Measurements from ENCODE around the gene CDH4.

CDH4 gene

DNA sequence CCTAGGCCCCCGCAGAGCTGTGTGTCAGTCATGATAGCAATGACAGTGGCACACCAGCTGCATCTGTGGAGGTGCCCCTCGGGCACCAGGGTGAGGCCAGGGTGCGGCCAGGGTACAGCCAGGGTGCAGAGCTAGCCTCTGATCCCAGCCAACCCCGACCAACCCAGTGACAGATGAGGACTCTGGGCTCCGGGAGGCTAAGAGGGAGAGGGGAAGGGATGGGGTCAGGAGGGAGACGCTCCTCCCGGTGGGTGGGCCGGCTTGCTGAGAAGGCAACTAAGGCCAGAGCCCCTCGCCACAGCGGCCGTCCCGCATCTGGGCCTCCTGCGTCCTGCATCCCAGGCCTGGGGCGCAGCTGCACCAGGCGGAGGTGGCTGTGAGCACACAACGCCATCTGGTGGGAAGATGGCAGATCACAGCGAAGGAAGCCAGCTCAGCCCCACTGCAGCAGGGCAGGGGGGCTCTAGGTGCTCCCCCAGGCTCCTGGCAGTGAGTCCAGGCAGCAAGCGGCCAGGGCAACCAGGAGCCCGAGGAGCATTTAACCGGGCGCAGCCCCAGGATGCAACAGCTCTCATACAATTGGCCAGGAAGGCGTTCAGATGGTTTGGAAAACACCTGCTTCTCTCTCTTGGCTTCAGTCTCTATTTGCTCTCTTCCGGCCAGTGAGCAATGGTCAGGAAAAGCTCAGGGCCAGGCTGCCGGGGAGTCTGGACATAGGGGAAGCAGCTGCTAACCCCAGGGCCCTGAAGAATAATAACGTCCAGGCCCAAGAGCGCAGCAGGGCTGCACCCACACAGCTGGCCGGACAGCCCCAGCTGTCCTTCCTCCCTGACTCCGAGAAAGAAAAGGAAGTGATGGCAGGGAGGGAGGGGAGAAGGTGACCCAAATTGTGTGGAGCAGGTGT lies 644.2 kb downstream of the CDH4 start:
- FAIRE-seq, result no peak

DNA sequence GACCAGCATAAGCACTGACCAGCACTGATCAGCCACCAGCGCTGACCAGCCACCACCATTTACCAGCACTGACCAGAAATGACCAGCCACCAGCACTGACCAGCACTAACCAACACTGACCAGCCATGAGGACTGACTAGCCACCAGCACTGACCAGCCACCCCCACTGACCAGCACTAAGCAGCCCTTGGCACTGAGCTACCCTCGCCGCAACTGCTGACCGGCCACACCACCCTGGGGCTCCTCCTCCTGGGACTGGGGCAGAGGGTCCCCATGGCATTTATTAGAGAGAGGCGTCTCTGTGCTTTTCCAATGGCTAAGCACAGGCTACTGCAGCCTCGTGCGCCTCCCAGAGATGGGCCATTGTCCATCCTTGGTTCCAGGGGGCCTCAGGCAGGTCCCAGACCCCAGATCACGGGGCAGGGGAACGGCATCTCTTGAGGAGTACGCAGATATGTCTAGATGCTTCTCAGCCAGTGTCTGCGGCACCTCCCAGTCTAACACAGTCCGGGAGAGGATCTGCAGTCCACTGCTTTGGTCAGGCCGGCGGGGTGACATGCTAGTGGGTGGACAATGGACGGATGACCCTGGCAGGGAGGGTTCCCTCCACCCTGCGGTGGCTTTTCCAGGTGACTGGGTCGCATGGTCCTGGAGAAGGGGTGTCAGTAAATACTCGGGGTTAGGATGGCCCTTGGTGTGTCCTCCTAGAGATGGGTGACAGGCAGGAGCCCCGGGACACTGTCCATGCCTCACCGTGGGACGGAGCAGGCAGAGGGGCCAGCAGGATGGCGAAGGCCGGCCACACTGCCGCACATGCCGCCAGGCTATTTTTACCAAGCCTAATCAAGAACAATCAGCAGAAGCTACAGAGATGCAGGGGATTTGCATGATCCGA lies 645.6 kb downstream of the CDH4 start:
- no peak for FAIRE-seq

GRCh38 chr20:61898405-61898804 lies 646.3 kb downstream of the CDH4 start:
- no peak for FAIRE-seq

GRCh38 chr20:61900011-61900944 lies 648.2 kb downstream of the CDH4 start:
- no peak for FAIRE-seq

DNA sequence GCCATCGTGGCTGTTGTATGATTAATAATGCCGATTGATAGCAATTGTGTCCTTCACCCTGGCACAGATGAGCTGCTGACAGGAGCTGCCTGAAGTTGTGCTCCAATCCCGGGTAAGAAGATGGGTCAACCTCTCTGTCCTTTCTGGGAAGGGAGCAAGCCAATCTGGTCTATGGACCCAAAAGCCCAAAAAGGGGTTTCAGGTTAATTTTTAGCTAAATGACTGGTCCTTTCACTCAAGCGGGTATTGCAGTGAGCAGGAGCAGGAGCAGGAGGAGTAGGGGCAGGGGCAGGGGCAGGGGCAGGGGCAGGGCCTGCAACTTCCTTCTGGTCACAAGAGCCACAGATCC lies 648.9 kb downstream of the CDH4 start:
- no peak for FAIRE-seq

- no peak for FAIRE-seq
These were observed 649.5 kb downstream of the CDH4 start for GRCh38 chr20:61901392-61902220.

DNA sequence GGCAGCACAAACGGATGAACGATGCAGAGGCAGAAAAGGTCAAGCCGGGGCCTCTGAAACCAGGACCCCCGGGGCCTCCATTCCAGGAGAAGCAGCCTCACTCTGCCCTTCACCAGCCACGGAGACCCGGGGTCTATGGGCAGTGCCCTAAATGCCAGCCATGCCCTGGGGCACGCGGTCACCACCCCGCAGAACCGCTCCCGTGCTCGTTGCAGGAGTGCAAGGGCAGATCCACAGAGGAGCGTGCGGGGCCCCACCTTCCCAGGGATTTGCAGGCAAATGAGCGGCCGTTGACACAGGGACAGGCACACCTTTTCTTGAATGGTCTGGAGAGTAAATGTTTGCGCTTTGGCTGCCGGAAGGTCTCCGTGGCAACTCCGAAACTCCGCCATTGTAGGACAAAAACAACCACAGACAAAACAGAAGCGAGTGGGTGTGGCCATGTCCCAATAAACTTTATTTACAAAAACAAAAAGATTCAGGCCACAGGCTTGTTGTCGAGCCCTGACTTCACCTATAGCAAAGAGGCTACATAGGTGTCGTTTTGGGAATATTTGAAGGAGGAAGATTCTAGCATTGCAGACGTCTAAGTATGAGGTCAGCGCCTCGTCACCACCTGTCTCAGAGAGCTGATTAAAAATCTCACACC lies 650.3 kb downstream of the CDH4 start:
- FAIRE-seq, result no peak

GRCh38 chr20:61903575-61904340 lies 651.7 kb downstream of the CDH4 start:
- no peak for FAIRE-seq

GRCh38 chr20:61904456-61904855 lies 652.4 kb downstream of the CDH4 start:
- no peak for FAIRE-seq

DNA sequence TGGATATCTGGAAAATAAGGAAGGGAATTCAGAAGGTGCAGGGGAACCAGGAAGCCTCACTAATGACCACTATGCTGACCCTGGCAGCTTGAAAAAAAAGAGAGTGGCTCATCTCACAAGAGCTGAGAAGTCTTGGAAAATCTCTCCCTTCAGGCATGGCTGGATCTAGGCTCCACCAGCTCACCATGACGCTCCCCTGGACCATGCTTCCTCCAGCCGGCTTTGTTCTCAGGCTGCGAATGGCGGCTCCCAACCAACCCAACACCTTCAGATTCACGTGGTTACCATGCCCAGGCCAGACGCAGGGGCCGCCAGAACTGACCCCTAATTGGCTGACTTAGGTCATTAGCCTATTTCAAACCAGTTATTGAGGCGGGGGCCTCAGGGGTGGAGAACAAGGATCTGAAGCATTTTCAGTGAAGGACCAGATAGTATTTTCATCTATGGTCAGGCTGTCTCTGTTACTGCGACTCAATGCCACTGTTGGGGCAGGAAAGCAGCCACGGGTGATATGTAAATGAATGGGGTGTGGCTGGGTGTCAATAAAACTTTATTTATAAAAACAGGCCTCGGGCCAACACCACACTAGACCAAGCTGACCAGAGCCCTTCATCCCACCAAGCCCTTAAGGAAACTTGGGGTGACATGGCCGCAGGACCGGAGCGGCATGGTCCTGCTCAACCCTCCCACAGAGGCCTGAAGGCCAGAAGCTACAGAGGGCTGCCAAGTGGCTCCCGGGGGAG lies 653.9 kb downstream of the CDH4 start:
- FAIRE-seq, result no peak

GRCh38 chr20:61907081-61907891 lies 655.2 kb downstream of the CDH4 start:
- no peak for FAIRE-seq

GRCh38 chr20:61908057-61909026 lies 656.3 kb downstream of the CDH4 start:
- no peak for FAIRE-seq

DNA sequence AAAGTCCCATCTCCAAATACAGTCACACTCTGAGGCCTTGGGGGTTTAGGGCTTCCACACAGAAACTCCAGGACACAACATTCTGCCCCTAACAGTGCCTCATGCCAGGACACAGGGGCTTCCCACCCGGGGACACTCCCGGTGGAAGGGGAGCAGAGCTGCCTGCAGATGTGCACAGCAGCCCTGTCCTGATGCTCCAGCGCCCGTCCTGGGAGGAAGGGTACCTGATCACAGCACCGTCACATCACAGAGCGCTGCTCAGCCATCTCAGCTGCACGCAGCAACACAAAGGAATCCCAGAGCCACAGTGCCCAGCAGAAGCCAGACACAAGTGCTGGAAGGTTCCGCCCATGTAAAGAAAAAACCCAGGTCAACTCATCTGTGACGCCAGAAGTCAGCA lies 657.0 kb downstream of the CDH4 start:
- no peak for FAIRE-seq

GRCh38 chr20:61909821-61910220 lies 657.8 kb downstream of the CDH4 start:
- FAIRE-seq, result no peak

DNA sequence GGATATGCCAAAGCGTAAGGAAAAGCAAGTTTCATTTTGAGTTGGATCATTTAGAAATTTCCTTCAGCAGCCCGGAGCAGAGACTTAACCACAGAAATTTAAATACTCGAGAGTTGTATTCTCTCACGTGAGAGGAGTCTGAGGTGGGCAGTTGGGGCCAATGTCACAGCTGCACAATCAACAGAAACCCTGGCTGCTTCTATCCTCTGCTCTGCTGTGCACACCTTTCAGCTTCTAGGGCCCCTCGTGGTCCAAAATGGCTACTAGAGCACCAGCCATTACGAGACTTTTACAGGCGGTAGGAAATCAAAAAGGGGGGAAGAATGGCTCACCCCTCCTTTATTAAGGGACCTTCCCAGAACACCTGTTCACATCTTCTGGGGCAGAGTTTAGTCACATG lies 659.8 kb downstream of the CDH4 start:
- no peak for FAIRE-seq

DNA sequence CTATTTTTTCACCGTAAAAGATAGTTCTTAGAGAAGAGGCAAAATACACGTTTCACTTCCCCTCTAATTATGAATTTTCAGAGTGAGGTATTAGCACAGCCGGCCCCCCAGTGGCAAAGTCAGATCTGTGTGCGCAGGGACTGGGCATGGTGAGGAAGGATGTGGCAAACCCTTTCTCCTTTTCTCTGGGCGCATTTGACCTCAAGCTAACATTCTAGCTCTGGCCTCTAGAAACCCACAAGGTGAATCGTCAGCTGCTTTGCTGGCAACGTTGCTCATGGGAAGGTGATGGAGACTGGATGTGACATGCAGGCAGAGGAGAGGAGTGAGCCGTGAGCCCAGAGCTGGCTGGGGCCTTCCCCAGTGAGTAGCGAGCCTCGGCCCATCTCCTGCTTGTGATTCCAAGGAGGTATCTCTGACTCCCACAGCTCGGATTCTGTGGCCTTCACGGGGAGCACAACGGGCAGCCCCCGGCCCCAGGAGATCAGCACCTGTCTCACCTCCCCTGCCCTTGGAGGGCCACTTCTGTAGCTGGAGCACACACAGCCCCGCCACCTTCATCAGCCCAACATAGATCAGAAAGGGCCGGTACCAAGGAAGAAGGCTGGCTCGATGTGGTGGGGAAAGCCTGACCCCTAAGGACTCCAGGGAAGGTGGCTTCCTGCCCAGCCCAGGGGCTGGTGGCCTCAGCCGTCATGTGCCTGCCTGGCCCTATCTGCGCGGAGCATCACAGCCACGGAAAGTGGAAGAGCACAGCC lies 660.8 kb downstream of the CDH4 start:
- no peak for FAIRE-seq
